Ammon's horn (tissue), 1 donor: Measurements from ENCODE around the gene NUP214.
A peak's percentile ranks its signal among the peaks of the same experiment; 100 is the strongest.
"Not testable (repeated sequence)": the region's sequence is repeated elsewhere in the genome, so short reads cannot be mapped to it uniquely, and the experiment has no call there.

Experiments
- DNase-seq: peaks from one replicate; pipeline ENCODE4 v3.0.0-alpha.2; 2016; ENCODE audit warnings: low spot score

NUP214 gene

DNA sequence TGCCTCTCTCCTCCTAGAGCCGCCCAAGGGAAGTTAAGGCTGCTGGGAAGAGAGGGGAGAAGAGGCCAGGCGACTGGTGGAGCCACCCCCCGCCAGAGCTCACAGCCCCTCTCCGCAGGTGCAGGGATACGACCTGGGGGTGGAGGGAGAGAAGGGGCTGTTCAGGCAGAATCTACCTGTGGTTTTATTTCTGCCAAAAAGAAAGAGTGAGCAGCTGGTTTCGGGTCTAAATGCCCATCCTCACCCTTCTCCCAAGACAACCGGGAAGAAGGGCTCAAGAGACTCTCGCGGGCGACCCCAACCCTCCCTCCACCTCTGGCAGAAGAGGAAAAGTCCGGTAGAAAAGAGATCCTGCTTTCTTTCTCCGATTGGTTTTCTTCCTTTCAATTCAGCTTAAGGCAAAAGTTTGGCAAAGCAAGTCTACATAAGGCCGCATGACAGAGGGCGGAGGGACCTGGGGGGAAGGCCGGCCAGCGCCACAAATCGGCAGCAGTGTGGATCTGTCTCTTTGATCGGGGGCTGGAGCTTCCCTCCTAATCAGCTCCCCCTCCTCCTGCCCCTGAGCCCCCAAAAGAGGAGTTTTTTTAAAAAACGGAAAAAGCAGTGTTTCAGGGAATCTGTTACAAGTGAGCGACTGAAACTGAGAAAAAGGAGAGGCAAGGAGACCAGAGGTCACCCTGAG lies 134.7 kb downstream of the NUP214 start:
- no peak for DNase-seq

DNA sequence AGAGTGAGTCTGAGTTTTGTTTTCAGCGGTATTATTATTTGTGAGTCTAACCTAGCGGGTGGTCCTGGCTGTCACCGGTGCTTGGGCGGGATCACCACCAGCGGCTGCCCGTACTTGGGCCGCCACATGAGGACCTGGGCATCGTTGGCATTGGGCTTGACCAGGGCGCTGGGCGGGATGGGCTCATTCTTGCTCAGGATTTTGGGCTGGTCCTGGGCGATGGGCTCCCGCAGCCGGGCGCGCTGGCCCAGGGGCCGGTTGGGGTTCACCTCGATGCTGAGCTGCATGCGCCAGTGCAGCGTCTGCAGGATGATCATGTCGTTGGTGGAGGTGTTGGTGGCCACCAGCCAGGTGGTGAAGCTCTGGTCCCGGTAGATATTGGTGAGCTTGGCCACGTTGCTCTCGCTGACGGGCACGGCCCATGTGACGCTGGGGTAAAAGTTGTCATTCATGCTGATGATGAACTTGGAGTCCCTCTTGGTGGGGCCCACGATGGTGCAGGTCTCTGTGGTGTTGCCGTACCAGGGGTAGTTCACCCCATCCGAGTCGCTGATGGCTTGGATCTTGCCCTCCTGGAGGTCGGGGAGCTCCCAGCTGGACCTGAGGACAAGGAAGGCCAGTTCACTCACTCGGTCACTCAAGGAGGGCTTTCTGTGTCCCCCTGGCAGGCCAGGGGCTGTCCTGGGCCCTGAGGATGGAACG lies 135.5 kb downstream of the NUP214 start:
- no peak for DNase-seq

DNA sequence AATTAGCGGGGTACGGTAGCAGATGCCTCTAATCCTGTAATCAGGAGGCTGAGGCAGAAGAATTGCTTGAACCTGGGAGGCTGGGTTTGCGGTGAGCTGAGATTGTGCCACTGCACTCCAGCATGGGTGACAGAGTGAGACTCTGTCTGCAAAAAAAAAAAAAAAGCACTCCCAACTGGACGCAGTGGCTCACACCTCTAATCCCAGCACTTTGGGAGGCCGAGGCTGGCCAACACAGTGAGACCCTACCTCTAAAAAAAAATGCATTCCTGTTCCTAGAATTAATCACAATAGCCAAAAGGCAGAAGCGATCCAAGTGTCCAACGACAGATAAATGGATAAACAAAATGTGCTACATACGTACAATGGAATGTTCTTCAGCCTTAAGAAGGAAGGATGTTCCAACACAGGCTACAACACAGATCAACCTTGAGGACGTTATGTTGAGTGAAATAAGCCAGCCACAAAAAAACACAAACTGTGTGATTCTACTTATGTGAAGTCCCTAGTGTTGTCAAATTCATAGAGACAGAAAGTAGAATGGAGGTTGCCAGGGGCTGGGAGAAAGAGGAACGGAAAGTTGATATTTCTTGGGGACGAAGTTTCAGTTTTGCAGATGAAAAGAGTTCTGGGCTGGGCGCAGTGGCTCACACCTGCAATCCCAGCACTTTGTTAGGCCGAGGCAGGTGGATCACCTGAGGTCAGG lies 137.1 kb downstream of the NUP214 start:
- DNase-seq: no peak

DNA sequence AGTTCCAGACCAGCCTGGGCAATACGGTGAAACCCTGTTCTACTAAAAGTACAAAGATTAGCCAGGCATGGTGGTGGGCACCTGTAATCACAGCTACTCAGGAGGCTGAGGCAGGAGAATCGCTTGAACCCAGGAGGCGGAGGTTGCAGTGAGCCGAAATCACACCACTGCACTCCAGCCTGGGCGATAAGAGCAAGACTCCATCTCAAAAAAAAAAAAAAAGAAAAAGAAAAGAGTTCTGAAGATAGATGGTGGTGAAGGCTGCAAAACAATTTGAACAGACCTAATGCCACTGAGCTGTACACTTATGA lies 137.6 kb downstream of the NUP214 start:
- not testable (repeated sequence) for DNase-seq

DNA sequence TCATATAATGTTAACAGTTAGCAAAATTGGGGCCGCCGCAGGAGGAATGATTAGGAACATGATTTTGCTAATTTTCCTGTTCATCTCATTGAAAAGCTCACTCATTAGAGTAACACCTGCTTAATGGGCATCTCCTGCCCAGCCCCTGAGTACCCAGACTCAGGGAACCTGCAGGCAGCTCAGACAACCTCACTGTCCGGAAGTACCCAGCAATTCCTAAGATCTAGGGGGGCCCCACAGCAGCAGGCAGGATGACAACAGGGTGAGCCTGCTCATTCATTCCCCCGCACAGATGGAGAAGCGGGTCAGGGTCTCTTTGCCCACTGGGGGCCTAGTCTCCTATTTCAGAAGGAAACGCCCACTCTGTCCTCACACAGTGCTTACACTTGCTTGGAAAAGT lies 138.3 kb downstream of the NUP214 start:
- no peak for DNase-seq

DNA sequence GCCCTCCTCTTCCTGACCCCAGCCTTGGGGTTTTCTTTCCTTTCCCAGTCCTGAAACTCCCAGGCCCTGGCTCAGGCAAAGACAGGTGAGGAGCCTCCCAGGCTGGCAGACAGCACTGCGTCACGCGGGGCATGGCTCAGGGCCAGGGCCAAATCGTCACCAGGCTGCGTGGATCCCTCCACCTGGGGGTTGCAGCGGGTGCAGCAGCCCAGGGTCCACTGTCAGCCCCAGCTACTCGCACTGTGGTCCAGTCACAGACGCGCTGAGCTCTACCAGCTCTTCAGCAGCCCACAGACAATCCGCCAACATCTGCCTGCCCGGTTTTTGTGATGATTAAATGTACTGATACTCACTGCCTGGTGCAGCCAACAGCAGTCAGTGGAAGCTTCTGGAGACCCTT lies 138.8 kb downstream of the NUP214 start:
- peak; percentile 5 for DNase-seq

DNA sequence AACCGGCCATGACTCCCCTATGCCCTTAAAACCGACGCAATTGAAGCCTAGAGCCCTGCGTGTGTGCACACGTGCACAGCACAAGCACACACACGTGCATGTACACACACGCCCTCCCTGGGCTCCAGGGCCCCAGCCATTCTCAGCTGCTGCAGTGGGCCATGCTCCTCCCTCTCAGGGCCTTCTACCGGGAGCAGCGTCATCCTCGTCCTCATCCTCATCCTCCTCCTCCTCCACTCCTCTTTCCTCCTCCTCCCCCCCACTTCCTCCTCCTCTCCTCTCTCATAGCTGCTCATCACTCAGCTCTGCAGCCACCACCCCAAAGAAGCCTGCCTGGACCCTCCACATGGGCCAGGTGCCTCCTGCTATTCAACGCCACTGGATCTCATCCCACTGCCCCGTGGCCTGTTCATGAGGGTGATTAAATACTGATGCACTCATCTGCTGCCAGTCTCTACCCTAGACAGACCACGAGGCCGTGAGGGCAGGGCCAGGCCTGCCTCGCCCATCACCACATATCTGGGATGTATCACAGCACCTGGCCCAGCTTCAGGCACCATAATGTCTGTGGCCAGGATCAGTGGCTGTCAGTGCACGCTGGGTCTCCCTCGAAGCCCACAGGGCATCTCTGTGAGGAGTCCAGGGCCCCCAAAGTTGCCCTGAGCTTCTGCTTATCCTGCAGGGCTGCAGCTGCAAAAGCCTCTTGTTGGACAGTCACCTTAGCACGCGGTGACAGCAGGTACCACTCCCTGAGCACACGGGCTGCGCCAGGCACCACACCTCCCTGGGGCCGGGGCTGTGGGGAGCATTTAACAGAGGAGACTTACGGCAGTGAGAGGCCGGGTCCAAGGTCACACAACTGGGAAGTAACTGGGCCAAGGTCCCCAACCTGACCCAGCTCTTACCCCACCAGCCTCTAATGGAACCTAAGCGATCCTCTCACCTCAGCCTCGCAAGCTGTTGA lies 141.2 kb downstream of the NUP214 start:
- DNase-seq: peak; percentile 31

DNA sequence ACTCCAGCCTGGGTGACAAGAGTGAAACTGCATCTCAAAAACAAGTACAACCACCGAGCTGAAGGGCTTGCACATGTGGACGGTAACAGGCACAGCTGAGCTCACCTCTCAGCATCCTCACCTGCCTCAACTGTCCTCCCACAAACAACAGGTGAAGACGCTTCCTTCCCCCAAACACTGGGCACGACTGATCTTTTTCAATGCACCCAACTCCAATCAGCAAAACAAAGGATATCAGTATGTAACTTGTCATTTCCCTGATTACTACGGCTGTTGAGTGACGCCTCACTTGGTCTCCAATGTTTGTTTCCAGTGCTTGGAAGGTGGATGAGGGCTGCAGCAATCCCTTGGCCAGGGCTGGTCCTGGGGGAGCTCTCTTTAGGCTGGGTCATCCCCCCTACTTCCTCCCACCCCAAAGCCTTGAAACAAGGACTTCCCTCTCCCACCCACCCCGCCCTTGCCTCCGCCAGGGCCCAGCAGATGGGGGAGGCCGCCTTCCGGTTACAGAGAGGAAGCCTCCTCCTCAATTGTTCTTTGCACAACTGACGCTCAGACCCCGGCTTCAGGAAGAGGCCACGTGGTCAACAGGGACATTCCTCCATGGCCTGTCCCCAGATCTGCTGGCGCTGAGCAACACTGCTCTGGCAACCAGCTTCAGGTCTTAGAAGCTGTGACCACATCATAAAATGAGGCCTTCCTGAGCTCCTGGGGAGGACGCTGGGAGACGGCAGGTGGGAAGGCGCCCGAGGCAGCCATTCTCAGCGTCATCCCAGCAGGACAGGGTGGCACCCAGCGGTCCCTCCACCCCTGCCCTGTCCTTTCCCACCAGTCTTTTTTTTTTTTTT lies 145.0 kb downstream of the NUP214 start:
- peak; percentile 82 for DNase-seq

DNA sequence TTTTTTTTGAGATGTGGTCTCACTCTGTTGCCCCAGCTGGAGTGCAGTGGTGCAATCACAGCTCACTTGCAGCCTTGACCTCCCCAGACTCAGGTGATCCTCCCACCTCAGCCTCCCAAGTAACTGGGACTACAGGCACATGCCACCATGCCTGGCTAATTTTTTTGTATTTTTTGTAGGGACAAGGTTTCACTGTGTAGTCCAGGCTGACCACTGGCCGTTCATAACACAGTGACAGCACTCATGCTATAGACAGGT lies 145.6 kb downstream of the NUP214 start:
- not testable (repeated sequence) for DNase-seq

DNA sequence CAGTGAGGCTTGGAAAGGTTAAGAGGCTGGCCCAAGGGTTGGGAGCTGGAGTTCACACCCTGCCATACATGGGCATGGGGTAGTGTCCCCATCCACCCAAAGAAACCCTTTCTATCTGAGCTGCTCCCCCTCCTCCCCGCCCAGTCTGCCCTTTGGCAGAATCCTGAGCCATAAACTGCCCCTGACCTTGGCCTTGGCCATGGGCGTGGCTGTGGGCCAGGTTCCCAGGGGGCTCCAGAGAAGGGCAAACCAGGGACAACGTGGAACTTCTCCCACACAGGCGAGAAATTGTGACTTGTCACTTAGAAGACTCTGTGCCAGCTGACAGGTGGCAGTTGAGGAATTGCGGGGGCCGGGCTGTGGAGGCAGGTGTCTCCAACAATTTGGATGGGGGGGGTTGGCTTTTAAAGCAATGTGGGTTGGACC lies 146.1 kb downstream of the NUP214 start:
- DNase-seq: no peak

DNA sequence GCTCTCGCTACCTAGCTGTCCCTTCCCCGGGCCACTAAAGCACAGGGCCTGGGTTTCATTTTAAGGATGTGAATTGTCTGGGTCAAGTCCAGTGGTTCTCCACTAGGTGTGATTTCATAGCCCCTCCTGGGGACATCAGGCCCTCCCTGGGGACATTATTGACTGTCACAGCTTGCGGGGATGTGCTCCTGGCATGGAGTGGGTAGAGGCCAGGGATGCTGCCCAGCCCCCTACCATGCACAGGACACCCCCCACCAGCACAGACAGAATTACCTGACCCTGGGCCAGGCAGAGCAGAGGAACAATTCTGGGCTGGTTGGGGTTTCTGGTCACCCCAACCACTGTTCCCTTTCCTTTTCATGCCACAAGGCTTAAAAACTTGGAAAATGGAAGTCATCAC lies 146.8 kb downstream of the NUP214 start:
- DNase-seq: no peak

DNA sequence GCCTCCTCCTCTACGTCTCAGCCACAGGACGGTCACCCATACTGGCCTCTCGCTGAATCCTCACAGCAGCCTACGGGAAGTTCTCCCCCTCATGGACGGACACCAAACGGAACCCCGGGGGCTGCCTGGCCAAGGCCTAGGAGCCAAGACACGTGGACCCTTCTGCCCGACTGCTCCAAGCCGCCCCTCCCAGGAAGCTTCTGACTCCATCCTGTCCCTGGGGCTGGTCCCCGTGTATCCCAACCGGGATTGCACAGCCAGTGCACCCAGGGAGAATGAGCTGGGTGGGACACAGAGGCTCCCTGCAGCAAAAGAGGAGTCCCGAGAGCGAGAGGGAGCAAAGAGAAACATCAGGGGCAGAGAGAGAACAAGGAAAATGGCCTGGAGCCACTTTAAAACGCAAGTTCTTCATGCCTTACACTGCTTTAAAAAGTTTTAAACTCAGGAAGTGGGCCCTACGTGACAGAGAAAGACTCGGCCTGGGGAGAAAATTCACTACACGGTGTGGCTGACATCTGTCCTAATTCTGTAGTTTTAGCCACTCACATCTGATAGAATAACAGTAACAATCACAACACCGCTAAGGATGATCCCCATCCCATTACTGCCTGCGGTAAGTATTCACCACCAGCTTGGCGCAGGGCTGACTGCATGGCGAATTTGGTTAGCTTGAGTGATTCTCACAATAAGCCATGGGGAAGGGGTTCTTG lies 147.9 kb downstream of the NUP214 start:
- DNase-seq: no peak

DNA sequence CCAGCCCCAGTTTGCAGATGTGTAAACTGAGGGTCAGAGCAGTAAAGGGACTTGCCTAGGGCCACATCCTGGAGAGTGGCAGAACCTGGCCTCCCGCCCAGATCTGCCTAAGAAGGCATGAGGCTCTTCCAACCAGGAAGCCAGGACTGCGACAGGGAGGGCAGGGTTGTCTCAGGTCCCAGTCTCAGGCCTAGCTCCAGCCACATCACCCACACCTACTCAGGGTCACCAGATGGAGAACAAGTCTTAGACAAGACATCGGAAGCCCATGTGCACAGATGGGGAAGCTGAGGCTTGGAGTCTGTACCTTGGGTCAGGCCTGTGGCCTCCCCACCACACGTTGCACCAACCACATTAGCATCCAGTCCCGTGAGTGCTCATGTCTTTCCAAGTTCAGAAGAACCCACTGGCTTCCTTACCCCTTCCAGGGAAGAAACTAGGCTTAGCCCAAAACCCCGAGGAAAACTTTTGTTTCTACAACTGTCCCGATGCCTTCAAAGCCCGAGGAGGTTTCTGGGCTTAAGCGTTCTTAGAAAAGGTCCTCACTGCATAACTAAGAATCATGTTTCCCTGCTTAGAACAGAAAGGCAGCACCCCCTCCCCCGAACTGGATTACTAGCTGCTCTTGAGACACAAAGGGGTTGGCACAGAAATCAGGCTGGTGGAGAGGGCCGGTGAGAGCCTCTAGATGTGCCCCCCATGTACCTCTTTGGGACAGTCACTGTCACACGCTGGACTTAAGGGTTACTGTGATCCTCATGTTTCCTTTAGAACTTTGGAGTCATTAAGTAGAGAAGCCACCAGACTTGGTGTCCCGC lies 148.7 kb downstream of the NUP214 start:
- no peak for DNase-seq

DNA sequence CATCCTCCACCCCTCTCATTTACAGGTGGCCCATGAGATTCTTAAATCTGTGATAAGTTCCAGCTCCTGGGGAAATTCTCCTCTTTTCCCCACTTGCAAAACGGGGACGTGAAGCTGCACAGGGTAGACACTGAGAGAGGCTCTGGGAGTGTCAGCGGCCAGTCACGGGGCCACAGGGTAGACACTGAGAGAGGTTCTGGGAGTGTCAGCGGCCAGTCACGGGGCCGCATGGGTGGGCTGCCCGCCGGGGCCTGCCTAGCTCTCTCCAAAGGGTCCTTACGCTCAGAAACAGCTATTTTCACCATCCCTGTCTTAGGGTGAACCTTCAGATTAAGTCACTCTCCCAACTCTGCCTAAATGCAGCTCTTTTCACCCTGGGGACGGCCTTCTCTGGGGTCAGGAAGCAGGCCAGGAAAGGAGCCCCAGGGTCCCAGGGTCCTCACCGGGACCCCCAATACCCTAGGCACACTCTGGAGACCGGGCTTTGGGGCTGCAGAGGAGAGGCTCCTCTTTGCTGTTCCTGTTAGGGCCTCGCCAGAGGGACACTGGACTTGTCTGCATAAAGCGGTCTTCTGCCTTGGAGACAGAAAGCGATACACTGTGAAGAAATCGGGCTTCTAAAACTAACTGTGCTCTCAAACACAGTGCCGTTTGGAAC lies 149.4 kb downstream of the NUP214 start:
- DNase-seq: no peak

DNA sequence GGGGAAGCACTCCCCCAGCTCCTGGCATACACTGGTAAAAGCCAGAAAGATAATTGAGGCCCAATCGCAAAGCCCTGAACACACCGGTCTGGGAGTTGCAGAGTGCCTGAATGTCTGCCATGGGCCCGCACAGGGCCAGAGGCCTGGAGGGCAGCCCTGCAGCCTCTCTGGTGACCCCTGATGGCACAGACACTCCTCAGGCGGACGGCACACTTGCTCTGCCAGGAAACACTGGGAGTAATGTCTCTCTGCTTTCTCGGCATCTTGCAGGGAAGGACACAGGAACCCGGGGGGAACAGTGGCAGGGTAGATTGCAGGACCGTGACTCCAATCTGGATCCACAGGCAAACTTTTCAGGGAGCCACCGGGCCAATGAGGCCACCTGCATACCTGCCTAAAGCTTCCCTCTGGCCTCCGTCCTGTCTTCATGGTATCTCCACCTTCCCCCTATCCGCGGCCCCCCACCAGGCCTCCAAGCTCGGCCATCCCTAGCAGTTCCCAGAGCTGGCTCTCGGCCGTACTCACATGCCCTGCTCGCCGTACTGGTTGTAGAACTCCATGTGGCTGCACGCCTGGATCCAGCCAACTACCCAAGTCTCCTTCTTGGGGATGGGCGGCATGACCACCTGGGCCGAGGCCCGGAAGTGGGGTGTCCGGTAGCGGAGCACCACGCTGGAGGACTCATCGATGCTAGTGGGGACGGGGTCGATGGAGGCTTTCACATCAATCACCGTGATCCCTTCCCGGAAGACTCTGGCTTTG lies 150.1 kb downstream of the NUP214 start:
- DNase-seq: no peak

DNA sequence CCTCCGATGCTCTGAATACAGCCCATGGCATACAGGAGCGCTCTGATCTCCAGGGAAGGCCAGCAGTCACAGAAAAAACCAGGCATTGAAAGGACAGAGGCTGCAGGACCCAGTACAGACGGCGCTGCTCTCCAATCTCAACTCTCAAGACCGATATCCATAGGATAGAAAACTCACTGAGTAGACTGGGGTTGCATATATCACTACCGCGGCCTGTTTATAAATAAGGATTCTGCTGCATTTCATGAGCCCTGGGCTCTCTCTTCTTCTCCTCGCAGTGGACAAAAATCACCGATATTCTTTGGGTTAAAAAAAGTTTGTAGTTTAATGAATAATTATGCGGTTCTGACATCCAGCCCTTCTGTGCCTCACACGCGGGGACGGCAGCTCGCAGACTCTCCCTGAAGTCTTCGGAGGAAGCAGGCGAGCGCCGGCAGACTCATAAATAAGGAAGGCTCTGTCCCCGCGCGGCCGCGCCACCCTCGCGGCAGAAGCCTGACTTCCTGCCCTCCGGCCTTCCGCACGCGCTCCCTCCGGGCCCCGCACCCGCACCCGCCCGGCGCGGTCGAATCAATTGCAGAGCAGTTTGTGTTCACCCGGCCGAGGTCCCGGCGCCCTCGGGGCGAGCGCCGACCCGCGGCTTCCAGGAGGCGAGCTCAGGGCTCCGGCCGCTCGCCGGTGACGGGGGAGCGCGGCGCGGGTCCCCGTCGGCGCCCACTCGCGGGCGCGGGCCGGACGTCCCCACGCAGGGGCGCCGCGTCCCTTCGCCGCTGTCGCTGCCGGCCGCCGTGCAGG lies 150.9 kb downstream of the NUP214 start, which contains the start of gene FAM78A:
Gene FAM78A, minus strand, starts transcription at position 417 of the 795 bp plus-strand sequence. Its CDS starts 331 bp downstream, at position 86.
- no peak for DNase-seq

DNA sequence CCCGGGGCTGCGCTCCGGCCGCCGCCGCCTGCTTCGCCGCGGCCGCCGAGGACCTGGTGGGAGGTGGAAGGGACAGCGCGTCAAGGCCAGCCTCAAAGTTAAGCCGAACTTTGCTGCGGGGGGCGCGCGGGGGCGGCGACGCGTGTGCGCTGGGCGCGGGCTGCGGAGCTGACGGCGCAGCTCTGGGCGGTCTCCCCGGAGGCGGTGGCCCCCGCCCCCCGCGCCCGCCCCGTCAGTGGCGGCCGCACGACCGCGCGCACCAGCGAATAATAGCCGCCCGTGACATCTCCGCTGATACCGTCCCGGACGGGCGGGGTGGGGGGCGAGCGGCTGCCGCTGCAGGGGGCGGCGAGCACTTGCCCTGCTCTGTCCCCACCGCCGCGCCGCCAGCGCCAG lies 151.5 kb downstream of the NUP214 start:
- DNase-seq: no peak
